Superior temporal gyrus (tissue), 1 donor: ENCODE data around the gene TNIK.
A peak's percentile ranks its signal among the peaks of the same experiment; 100 is the strongest.

ENCODE experiments used
- DNase-seq: peaks from one replicate; pipeline ENCODE4 v3.0.0-alpha.2; 2016; ENCODE audit errors: extremely low spot score

The TNIK gene

GRCh38 chr3:171044384-171044783, 415.8 kb downstream of the TNIK start:
- no peak for DNase-seq

DNA sequence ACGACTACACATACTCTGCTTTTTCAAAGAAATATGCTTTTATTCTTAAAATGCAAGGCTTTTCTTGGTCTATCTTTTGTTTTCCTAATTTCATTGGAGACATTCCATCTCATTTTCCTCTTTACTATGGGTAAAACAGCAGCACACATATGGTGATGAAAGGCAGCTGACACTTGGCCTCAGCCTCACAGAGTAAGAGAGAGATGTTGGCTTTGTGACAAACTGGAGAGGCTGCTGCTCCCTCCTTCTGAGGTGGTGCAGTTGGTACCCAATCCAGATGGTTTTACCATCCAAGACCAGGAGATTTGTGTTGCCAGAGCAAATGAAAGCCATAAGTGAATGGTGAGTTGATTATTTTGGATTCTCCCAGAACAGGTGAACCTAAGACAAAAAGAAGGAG, 420.5 kb downstream of the TNIK start:
- no peak for DNase-seq

- DNase-seq, result no peak
Observed at GRCh38 chr3:171038342-171038741, 421.9 kb downstream of the TNIK start.

DNA sequence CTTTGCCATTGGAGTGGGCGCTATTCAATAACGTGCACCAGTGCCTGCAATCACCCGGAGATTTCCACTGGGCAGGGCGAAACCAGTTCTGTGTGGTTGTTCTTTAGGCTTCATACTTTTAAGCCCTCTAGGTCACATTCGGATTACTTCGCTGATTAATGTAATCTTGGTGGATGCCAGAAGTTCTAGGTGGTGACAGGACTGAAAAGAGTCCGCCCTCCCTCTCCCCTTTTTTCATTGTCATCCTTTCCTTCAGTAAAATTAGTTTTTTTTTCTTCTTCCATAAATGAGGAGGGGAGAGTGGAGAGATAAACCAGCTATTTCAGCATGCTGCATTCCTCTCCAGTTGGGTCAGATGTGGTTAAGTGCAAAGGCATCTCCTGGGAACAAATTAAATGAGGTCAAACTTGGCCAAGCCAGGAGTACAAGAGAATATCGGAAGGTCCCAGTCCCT, 431.4 kb downstream of the TNIK start:
- no peak for DNase-seq

DNA sequence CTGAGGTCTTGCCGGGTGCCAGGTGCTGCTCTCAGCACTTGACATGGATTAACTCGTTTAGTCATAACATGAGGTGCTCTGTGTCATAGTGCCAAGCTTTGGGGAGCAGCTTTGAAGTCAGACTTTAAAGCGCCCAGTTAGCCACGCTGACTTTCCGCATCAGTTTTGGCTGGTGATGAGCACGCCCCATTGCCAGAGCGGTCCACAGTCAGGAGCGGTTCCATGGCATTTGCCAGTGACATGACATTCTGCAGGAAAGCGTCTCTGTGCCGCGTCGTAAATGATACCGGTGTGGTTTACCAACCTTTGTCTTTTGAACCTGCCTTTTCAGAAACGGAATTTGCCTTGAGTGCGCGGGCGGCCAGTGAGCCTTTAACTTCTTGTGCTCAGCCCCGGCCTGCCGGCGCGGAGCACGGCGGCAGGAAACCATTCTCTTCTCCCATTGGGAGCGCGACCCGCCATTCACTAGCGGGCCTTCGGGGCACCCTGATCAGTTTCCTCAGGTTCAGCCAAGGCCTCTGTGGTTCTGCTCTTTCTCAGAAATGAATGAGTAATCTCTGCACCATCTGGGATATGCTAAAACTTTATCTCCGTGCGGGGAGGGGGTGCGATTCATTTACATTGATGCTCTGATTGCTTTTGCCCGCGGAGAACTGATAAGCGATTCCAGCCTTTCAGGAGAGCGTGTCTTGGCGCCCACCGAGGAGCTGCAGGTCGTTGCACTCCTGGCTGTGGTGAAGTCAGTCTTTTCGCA, 432.0 kb downstream of the TNIK start:
- peak; percentile 35 for DNase-seq

DNA sequence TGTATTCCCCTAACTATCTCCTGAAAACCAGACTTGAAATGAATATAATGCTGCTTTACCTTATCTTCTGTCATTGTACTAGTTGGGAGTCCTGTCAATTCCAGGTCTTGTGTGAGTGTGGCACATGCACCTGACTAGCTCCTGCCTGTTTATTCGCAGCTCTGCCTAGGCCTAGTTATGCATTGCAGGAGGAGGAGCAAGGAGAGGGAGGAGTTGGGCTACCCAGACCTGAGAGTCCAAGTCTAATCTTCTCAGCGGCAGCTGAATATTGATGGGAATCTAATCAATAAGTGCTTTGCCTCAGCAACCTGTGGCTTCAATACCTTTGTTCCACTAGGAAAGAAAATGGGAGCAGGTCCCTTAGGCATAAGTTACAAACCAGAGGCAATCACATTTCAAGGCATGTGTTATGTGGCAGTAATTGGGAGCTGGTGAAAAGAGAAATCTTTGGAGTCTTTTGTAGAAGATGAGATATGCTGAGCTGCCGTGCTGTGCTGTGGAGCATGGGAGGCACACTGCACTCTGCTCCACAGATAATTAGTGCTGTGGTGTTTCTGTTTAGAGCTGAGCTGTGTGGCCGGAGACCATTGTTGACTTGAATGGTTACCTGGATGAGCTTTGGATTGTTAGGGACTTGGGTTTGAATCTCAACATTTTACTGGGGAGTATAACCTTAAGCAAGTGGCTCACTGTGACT, 433.5 kb downstream of the TNIK start, which contains the start of gene SLC2A2:
Gene SLC2A2, minus strand, starts transcription at position 124 of the 697 bp plus-strand sequence. Its CDS starts 50 bp downstream, at position 74.
- no peak for DNase-seq

- DNase-seq, result no peak
Observed at GRCh38 chr3:171023566-171023965, 436.6 kb downstream of the TNIK start.

- no peak for DNase-seq
Observed at GRCh38 chr3:171021377-171021776, 438.8 kb downstream of the TNIK start.

DNA sequence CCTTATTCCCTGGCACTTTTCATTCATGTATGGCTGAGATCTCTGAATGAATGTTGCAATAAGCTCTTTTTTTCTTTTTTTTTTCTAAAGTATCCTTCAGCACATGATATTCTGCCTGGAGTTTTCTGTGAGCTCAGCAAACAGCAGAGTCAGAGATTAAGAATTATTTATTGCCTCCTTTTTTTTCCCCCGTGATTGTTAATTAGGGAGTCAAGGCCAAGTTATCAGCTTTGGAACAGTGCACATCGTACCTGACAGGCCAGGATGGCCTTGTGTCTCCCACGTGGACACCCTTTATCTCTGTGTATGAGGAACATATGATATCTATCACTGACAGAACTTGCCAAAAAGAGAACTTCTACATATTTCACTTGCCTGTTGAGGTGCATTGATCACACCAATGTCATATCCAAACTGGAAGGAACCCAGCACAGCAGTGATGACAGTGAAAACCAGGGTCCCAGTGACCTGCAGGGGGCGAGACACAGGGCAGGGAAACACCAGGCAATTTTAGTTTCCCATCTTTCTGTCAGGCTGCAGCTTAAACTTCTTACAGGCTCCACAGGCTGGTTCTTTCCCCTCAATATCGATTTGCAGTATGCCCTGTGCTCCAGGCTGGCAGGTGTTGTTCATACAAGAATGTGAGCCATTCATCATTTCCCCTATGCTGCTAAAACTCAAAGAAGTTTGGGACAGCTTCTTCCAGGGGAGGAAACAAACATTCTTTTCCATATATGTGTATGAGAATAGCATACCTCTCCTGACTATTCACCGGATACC, 441.9 kb downstream of the TNIK start:
- no peak for DNase-seq

DNA sequence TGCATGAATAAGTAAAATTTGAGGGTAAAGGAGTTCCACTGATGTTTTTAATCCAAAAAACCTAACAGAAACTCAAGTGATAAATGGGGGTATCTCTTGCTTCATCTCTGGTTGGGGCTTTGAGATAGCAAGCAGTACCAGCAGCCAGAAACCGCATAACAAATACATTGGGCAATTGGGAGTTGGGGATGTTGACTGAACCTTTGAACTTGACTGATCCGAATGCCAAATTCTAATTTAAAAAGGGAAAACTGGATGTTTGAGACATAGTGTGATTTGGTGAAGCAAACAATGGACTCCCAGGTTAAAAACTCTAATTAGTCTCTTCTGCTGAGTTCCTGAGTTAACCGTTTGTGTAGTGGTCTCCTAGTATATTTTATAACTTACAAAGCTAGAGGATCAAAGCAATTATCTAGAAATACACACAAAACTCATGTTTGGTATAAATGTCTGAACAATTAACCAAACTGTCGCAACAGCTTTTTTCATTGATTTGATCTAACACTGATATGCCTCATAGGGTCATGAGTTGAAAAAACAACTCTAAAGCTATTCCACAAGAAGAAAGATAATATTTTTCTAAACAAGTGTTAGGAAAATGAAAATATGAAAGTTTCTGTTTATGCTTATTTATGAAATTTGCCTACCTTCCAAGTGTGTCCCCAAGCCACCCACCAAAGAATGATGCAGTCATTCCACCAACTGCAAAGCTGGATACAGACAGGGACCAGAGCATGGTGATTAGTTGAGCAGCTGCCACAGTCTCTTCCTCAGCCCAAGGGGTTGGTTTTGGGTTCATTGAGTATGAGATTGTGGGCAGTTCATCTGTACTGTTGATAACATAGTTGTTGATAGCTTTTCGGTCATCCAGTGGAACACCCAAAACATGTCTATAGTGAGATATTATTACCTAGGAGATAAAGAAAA, 446.1 kb downstream of the TNIK start:
- no peak for DNase-seq

GRCh38 chr3:171011873-171012336, 448.3 kb downstream of the TNIK start:
- no peak for DNase-seq
